ES-I3 (cell line): ENCODE results near the gene MUSK.
"Not testable (repeated sequence)": the region's sequence is repeated elsewhere in the genome, so short reads cannot be mapped to it uniquely, and the experiment has no call there.

Experiments used
- H3K36me3 ChIP-seq: 2 replicates; pipeline ENCODE4 v1.6.1; 2013; ENCODE audit warnings: mild to moderate bottlenecking, low read length, control low read depth, moderate library complexity; ENCODE audit not compliant: insufficient read depth
- H3K4me1 ChIP-seq: 2 replicates; pipeline ENCODE4 v1.6.1; 2013; ENCODE audit warnings: mild to moderate bottlenecking, control low read depth, low read length; ENCODE audit not compliant: insufficient read depth
- H3K9ac ChIP-seq: 2 replicates; pipeline ENCODE4 v1.6.1; 2013; ENCODE audit warnings: low read depth, mild to moderate bottlenecking, low read length, moderate library complexity
- H3K9me3 ChIP-seq: 2 replicates; pipeline ENCODE4 v1.6.1; 2013; ENCODE audit warnings: mild to moderate bottlenecking, low read length, moderate library complexity; ENCODE audit not compliant: control insufficient read depth, insufficient read depth

Gene MUSK

GRCh38 chr9:110825950-110826349, 157.4 kb downstream of the MUSK start:
- no peaks in the 10 kb centered on the region for H3K36me3 ChIP-seq

GRCh38 chr9:110826400-110826799, 157.8 kb downstream of the MUSK start:
- not testable (repeated sequence) for H3K4me1 ChIP-seq, H3K36me3 ChIP-seq, H3K9ac ChIP-seq, H3K9me3 ChIP-seq

More at GRCh38 chr9:110825950-110826349, 157.4 kb downstream of the MUSK start:
- Histone ChIP-seq H3K4me1 (no peaks in the 10 kb centered on the region), H3K9ac (no peak overlapping the region), H3K9me3 (peaks cover 7% of the 10 kb centered on the region)

- H3K9me3 ChIP-seq = peaks cover 7% of the 10 kb centered on the region
- no peaks in the 10 kb centered on the region for H3K4me1 ChIP-seq
- no peaks in the 10 kb centered on the region for H3K36me3 ChIP-seq
- H3K9ac ChIP-seq = no peak overlapping the region
These were observed 159.7 kb downstream of the MUSK start for GRCh38 chr9:110828264-110828663.

GRCh38 chr9:110830495-110830894, 161.9 kb downstream of the MUSK start:
- Histone ChIP-seq H3K9ac (no peak overlapping the region), H3K4me1 (no peaks in the 10 kb centered on the region; the same call in 1 of the 2 replicates), H3K9me3 (peaks cover 7% of the 10 kb centered on the region), H3K36me3 (no peaks in the 10 kb centered on the region)

GRCh38 chr9:110832926-110833325, 164.3 kb downstream of the MUSK start:
- Histone ChIP-seq H3K9ac (no peak overlapping the region), H3K9me3 (0 out of 2 replicates have a peak, but pooled peaks cover under 1% of the 10 kb centered on the region), H3K4me1 (no peaks in the 10 kb centered on the region; the same call in 1 of the 2 replicates), H3K36me3 (no peaks in the 10 kb centered on the region)

- Histone ChIP-seq H3K4me1 (no peaks in the 10 kb centered on the region; the same call in 1 of the 2 replicates), H3K36me3 (no peaks in the 10 kb centered on the region), H3K9me3 (no peaks in the 10 kb centered on the region), H3K9ac (no peak overlapping the region)
These were observed 166.8 kb downstream of the MUSK start for GRCh38 chr9:110835404-110835803.

- Histone ChIP-seq H3K9ac (no peak overlapping the region), H3K36me3 (no peaks in the 10 kb centered on the region), H3K9me3 (no peaks in the 10 kb centered on the region), H3K4me1 (no peaks in the 10 kb centered on the region; the same call in 1 of the 2 replicates)
These were observed 167.3 kb downstream of the MUSK start for GRCh38 chr9:110835859-110836271.

GRCh38 chr9:110837401-110838005, 168.9 kb downstream of the MUSK start:
- Histone ChIP-seq H3K9ac (no peak overlapping the region), H3K36me3 (no peaks in the 10 kb centered on the region), H3K4me1 (no peaks in the 10 kb centered on the region; the same call in 1 of the 2 replicates), H3K9me3 (no peaks in the 10 kb centered on the region)

- no peak overlapping the region for H3K9ac ChIP-seq
- H3K4me1 ChIP-seq = no peaks in the 10 kb centered on the region; the same call in 1 of the 2 replicates
- no peaks in the 10 kb centered on the region for H3K36me3 ChIP-seq
- H3K9me3 ChIP-seq = no peaks in the 10 kb centered on the region
These were observed 173.6 kb downstream of the MUSK start for GRCh38 chr9:110842169-110842568.

GRCh38 chr9:110842986-110843385, 174.4 kb downstream of the MUSK start:
- Histone ChIP-seq H3K36me3 (no peaks in the 10 kb centered on the region), H3K9me3 (no peaks in the 10 kb centered on the region), H3K9ac (no peak overlapping the region), H3K4me1 (no peaks in the 10 kb centered on the region; the same call in 1 of the 2 replicates)

- Histone ChIP-seq H3K9me3 (no peaks in the 10 kb centered on the region), H3K36me3 (no peaks in the 10 kb centered on the region), H3K9ac (no peak overlapping the region), H3K4me1 (no peaks in the 10 kb centered on the region; the same call in 1 of the 2 replicates)
These were observed 175.5 kb downstream of the MUSK start for GRCh38 chr9:110844121-110844520.

GRCh38 chr9:110846215-110846614, 177.6 kb downstream of the MUSK start:
- H3K9me3 ChIP-seq = no peaks in the 10 kb centered on the region
- H3K36me3 ChIP-seq = no peaks in the 10 kb centered on the region
- no peaks in the 10 kb centered on the region; the same call in 1 of the 2 replicates for H3K4me1 ChIP-seq
- no peak overlapping the region for H3K9ac ChIP-seq

GRCh38 chr9:110847671-110848070, 179.1 kb downstream of the MUSK start:
- H3K36me3 ChIP-seq = no peaks in the 10 kb centered on the region
- no peaks in the 10 kb centered on the region for H3K4me1 ChIP-seq
- no peak overlapping the region for H3K9ac ChIP-seq
- H3K9me3 ChIP-seq = no peaks in the 10 kb centered on the region

- Histone ChIP-seq H3K9ac (no peak overlapping the region), H3K4me1 (no peaks in the 10 kb centered on the region), H3K9me3 (no peaks in the 10 kb centered on the region), H3K36me3 (no peaks in the 10 kb centered on the region)
These were observed 182.0 kb downstream of the MUSK start for GRCh38 chr9:110850401-110851135.
